ENCODE data around the gene CHD1.

DNA sequence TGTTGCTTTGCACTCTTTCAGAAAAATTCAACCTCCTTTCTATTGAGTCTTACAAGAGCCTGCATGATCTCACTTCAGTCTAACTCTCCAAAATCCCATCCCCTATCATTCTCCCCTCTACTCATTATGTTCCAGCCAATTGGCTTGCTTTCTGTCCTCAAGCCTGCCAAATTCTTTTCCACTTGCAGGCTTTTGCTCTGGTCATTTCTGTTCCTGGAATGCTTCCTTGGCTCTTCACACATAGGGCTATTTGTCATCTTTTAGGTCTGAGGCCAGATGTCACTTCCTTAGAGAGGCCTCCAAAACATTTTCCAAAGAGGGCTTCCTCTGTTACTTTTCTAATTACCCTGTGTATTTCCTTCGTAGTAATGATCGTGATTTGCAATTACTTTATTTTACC lies 11.8 kb upstream of the CHD1 start:
- TF ChIP-seq, protein P1, sequence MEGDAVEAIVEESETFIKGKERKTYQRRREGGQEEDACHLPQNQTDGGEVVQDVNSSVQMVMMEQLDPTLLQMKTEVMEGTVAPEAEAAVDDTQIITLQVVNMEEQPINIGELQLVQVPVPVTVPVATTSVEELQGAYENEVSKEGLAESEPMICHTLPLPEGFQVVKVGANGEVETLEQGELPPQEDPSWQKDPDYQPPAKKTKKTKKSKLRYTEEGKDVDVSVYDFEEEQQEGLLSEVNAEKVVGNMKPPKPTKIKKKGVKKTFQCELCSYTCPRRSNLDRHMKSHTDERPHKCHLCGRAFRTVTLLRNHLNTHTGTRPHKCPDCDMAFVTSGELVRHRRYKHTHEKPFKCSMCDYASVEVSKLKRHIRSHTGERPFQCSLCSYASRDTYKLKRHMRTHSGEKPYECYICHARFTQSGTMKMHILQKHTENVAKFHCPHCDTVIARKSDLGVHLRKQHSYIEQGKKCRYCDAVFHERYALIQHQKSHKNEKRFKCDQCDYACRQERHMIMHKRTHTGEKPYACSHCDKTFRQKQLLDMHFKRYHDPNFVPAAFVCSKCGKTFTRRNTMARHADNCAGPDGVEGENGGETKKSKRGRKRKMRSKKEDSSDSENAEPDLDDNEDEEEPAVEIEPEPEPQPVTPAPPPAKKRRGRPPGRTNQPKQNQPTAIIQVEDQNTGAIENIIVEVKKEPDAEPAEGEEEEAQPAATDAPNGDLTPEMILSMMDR (IDR thresholded peaks at IDR 0.05): no peak
- TF ChIP-seq POLR2AphosphoS5 (IDR thresholded peaks at IDR 0.05) (no peak), POLR2A (IDR thresholded peaks at IDR 0.05) (no peak)

Data from prostate gland (tissue), 2 donors.